ENCODE measurements around the gene NNT.
"Not testable (repeated sequence)": the region's sequence is repeated elsewhere in the genome, so short reads cannot be mapped to it uniquely, and the experiment has no call there.

NNT gene

GRCh38 chr5:43602461-43603343 lies at the start of gene NNT:
Gene NNT, plus strand, starts transcription at chr5:43603180. Its CDS starts 6,016 bp downstream, at chr5:43609196.
- peak; percentile 65 for DNase-seq

GRCh38 chr5:43553381-43553780 lies 49.6 kb upstream of the NNT start:
- DNase-seq, result no peak

- no peak for DNase-seq
Measured at GRCh38 chr5:43554497-43554896, 48.5 kb upstream of the NNT start.

GRCh38 chr5:43555895-43556606 lies 46.9 kb upstream of the NNT start:
- peak; percentile 27 for DNase-seq

- not testable (repeated sequence) for DNase-seq
Measured at GRCh38 chr5:43556607-43556856, 46.4 kb upstream of the NNT start.

- DNase-seq, result peak; percentile 77
Measured at GRCh38 chr5:43556857-43557542, 46.0 kb upstream of the NNT start, which contains the start of gene PAIP1. Gene PAIP1, minus strand, starts transcription at chr5:43557077. Its CDS starts 231 bp downstream, at chr5:43556846.

- DNase-seq, result peak; percentile 6
Measured at GRCh38 chr5:43560128-43560527, 42.9 kb upstream of the NNT start.

GRCh38 chr5:43561356-43561755 lies 41.6 kb upstream of the NNT start:
- DNase-seq, result no peak

- no peak for DNase-seq
Measured at GRCh38 chr5:43563321-43563720, 39.7 kb upstream of the NNT start.

- no peak for DNase-seq
Measured at GRCh38 chr5:43564289-43564850, 38.6 kb upstream of the NNT start.

- DNase-seq, result no peak
Measured at GRCh38 chr5:43565043-43565442, 37.9 kb upstream of the NNT start.

- DNase-seq, result no peak
Measured at GRCh38 chr5:43567967-43568366, 35.0 kb upstream of the NNT start.

GRCh38 chr5:43569236-43569746 lies 33.7 kb upstream of the NNT start:
- DNase-seq, result no peak

- DNase-seq, result no peak
Measured at GRCh38 chr5:43570450-43571158, 32.4 kb upstream of the NNT start.

- DNase-seq, result no peak
Measured at GRCh38 chr5:43571237-43571636, 31.7 kb upstream of the NNT start.

GRCh38 chr5:43572357-43572756 lies 30.6 kb upstream of the NNT start:
- DNase-seq, result no peak

- no peak for DNase-seq
Measured at GRCh38 chr5:43573058-43573457, 29.9 kb upstream of the NNT start.

- DNase-seq, result not testable (repeated sequence)
Measured at GRCh38 chr5:43580402-43581210, 22.4 kb upstream of the NNT start.

- no peak for DNase-seq
Measured at GRCh38 chr5:43581398-43581797, 21.6 kb upstream of the NNT start.

GRCh38 chr5:43582082-43583005 lies 20.6 kb upstream of the NNT start:
- DNase-seq, result no peak

All from NCI-H2029 (cell line).